T-helper 9 cell (primary cell): ENCODE results near the gene SF3B6.

Source experiments
- DNase-seq: peaks from one replicate; pipeline ENCODE4 v3.0.0-alpha.2; 2020

Gene SF3B6

GRCh38 chr2:24088821-24089359 lies 12.8 kb upstream of the SF3B6 start:
- DNase-seq = no peak

- no peak for DNase-seq
Observed at GRCh38 chr2:24087032-24087431, 10.9 kb upstream of the SF3B6 start.

DNA sequence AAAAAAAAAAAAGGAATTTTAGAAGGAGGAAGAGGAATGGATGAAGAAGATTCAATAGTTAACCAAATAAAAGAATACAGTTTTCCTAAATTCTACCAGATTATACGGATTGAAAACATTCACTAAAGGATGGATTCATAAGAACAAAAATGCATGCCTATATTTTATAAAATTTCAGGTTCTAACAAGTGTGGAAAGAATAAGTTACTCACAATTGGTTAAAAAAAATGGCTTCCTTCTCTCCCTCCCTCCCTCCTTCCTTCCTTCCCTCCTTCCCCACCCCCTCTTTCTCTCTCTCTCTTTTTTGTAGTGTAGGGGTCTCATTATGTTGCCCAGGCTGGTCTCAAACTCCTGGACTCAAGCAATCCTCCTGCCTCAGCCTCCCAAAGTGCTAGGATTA lies 10.1 kb upstream of the SF3B6 start:
- DNase-seq = no peak

- DNase-seq = no peak
Observed at GRCh38 chr2:24085200-24085489, 9.0 kb upstream of the SF3B6 start.

- peak; percentile 81 for DNase-seq
Observed at GRCh38 chr2:24084386-24085199, 8.5 kb upstream of the SF3B6 start, which contains the start of gene TP53I3. TP53I3 (minus strand) TSS chr2:24084834; CDS start chr2:24084326, 508 bp downstream.

GRCh38 chr2:24083567-24084385 lies 7.7 kb upstream of the SF3B6 start:
- no peak for DNase-seq

DNA sequence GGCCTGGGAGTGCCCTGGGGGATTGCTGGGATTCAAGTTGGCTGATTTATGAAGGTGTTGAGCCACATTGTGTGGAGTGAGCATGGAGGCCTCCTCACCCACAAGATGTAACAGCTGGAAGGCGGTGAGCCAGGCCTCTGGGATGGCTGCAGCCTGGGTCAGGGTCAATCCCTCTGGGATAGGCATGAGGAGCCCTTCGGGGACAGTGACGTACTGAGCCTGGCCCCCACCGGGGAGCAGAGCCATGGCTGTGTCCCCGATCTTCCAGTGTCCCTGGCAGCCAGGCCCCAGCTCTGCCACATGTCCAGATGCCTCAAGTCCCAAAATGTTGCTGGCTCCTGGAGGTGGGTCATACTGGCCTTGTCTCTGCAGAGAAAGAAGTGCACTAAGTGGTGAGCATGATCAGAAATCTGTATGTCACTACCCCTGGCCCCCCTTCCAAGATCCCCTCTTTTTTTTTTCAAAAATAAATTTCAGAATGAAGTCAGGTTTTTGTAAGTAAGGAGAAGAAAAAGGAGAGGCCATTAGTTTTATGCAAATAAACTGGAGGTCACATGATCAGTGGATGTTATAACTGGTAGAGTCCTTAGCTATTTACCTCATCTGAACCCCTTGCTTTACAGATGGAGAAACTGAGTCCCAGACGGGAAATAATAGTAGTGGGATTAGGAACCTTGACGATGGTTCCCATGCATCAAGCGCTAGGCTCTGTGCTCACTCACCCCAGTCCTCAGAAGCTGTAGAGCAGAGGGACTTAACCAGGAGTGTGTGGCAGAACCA lies 6.9 kb upstream of the SF3B6 start:
- DNase-seq = no peak

DNA sequence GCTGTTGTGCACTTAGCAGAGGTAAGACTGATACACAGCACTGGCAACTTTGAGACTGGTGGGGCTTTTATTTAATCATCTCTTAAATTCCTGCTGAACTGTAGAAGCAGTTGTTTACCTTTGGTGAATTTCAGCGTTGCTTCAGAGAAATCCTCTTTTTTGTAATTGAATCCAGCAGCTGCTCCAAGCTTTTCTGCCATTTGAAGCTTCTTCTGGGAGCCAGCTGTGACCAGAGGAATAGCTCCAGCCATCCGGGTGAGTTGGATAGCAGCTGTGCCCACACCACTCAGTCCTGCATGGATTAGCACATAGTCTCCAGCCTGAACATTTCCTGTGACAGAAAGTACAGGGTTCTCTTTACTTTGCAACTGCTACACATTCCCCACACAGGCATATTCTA lies 4.6 kb upstream of the SF3B6 start:
- no peak for DNase-seq

DNA sequence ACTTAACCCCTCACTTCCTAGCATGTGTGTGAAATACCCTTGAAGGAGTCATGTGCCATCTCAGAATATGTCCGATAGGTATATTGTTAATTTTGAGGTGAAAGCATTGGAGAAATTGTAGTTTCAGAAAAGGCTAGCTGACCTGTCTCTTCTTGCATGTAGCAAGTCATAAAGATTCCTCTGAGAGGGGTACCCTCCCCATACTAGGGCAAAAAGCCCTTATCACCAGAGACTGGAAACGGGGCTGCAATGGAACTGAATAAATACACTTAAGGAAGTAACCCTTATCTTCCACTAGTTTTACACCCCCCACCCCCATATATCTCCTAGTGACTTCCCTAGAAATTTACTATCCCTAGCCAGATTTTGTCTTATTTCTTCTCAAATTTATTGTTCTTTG lies 1.8 kb upstream of the SF3B6 start:
- no peak for DNase-seq

- DNase-seq = no peak
Observed at GRCh38 chr2:24077535-24077877, 1.4 kb upstream of the SF3B6 start.

GRCh38 chr2:24076849-24077534 lies 866 bp upstream of the SF3B6 start:
- no peak for DNase-seq

DNA sequence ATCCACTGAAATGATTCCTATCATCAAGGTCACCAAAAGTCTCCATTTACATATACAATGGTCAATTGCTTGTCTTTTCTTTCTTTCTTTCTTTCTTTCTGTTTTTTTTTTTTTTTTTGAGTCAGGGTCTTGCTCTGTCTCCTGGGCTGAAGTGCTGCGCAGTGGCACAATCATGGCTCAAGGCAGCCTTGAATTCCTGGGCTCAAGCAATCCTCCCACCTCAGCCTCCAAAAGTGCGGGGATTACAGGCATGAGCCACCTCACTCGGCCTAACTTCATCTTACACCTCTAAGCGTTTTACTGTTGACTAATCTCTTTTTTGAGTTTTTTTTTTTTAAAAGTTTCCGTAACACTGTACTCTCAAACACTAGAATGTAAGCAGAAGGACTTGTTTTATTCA lies 867 bp downstream of the SF3B6 start:
- DNase-seq = no peak

- no peak for DNase-seq
Observed at GRCh38 chr2:24073816-24074215, 2.3 kb downstream of the SF3B6 start.

GRCh38 chr2:24072259-24072658 lies 3.9 kb downstream of the SF3B6 start:
- no peak for DNase-seq

DNA sequence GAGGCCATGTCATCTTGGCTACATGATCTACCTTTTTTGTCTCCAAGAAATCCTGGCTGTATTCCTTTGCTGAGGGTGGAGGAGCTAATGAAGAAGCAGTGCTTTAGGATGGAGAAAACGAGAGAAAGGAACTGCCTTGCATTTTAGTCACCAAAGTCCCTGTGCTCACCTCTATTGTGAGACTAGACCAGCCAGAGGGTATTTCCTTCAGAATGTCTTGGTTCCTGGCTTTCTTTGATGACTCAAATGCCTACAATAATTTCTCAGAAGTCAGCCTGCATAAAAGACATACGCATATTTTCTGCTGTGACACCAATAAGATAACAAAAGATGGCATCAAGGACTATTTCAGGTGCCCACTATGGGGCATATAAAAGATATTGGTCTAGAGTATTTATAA lies 10.8 kb downstream of the SF3B6 start:
- DNase-seq = no peak

GRCh38 chr2:24058564-24059271 lies 17.4 kb downstream of the SF3B6 start:
- no peak for DNase-seq

- no peak for DNase-seq
Observed at GRCh38 chr2:24055750-24056149, 20.4 kb downstream of the SF3B6 start.

DNA sequence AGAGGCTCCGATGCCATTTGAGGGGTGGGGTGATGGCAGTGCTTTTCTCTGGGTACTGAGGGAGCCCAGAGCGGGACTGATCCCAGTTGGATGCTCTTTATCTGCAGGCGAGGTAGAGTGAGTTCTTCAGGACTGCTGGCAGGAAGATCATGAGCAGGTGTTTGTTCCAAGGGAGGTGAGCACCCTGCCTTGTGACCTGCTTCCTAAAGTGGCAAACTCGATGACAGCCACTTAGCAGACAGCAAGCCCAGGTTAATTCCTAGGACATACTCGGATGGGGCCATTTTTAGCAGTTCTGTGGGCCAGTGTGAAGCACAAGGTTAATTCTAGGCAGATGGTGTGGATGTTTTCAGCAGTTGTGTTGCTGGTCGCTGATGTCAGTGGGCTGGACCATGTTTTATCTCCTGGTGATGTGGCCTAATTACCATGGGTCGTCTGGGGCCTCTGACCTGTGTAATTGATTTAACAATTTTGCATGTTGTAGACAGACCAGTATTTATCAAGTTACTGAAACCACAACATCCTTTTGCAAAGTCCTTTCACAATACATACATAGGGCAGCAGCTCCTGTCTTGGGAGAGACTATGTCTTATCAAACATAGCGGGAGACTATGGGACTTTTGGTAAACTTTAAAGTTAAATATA lies 21.6 kb downstream of the SF3B6 start:
- no peak for DNase-seq

- no peak for DNase-seq
Observed at GRCh38 chr2:24052951-24053350, 23.2 kb downstream of the SF3B6 start.

GRCh38 chr2:24051833-24052232 lies 24.3 kb downstream of the SF3B6 start:
- no peak for DNase-seq
